SK-N-SH (cell line): ENCODE data around the gene NRBF2.

Source experiments
- CTCF ChIP-seq: fragments of 200-600 bp; sonication (generic); IDR thresholded peaks from 2 replicates; pipeline ENCODE4 v1.6.1; 2017; ENCODE audit warnings: antibody characterized with exemption, mild to moderate bottlenecking, moderate library complexity
- EZH2phosphoT487 ChIP-seq: fragments of 200-600 bp; sonication (generic); IDR thresholded peaks from 2 replicates; pipeline ENCODE4 v1.6.1; 2017; ENCODE audit warnings: low read depth, mixed run types, mild to moderate bottlenecking, antibody characterized with exemption, moderate library complexity, borderline replicate concordance
- JUND ChIP-seq: IDR thresholded peaks from 2 replicates; pipeline ENCODE4 v1.4.0; 2012
- MAX ChIP-seq: IDR thresholded peaks from 2 replicates; pipeline ENCODE4 v1.4.0; 2012; ENCODE audit warnings: low read depth
- MEF2A ChIP-seq: IDR thresholded peaks from 2 replicates; pipeline ENCODE4 v1.4.0; 2012; ENCODE audit warnings: low read depth, borderline replicate concordance
- RAD21 ChIP-seq: IDR thresholded peaks from 2 replicates; pipeline ENCODE4 v1.6.1; 2012; ENCODE audit warnings: mild to moderate bottlenecking, low read length
- RCOR1 ChIP-seq: fragments of 150-350 bp; IDR thresholded peaks from 2 replicates; pipeline ENCODE4 v1.6.1; 2017; ENCODE audit warnings: antibody characterized with exemption, low read length
- REST ChIP-seq: IDR thresholded peaks from 2 replicates; pipeline ENCODE4 v1.6.1; 2012; ENCODE audit warnings: mild to moderate bottlenecking, low read depth, low read length, moderate library complexity
- TAF1 ChIP-seq: IDR thresholded peaks from 2 replicates; pipeline ENCODE4 v1.6.1; 2012; ENCODE audit warnings: low read depth, mild to moderate bottlenecking, low read length, moderate library complexity, borderline replicate concordance
- ZBTB33 ChIP-seq: IDR thresholded peaks from 2 replicates; pipeline ENCODE4 v1.4.0; 2012; ENCODE audit warnings: low read depth, borderline replicate concordance

- TF ChIP-seq TAF1 (no peak), RAD21 (no peak), REST (no peak), CTCF (no peak), JUND (no peak), MEF2A (no peak), EZH2phosphoT487 (no peak), MAX (no peak), ZBTB33 (no peak), RCOR1 (no peak)
These were observed 3.2 kb upstream of the NRBF2 start for GRCh38 chr10:63129888-63130287.
